Measurements from ENCODE around the gene TBC1D28.
"Not testable (repeated sequence)": the region's sequence is repeated elsewhere in the genome, so short reads cannot be mapped to it uniquely, and the experiment has no call there.

Gene TBC1D28

DNA sequence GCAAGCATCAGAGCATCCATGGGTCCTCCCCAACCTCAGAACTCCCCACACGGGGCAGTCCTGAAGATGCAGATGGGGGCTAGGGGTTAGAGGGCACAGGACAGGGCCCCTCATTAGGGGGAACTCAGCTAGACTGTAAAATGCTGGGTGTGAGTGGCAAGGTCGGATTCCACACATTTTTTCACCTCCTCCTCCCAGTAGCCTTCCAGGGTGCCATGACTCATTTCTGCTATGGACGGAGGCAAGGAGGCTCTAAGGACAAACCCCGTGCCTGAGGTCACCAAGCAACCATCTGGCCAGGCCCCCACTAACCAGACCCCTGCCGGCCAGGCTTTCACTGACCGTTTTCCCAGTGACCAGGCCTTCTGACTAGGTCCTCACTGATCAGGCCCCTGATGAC lies 1.1 kb downstream of the TBC1D28 start:
- H3K9me3 ChIP-seq (ENCODE audit: control insufficient read depth, low read length); H3K4me3 ChIP-seq (ENCODE audit: low read length); H3K27me3 ChIP-seq (replicated peaks; ENCODE audit: control insufficient read depth, insufficient read depth, low read length); H3K4me1 ChIP-seq (ENCODE audit: control insufficient read depth, insufficient read depth, low read length); H3K36me3 ChIP-seq (ENCODE audit: control insufficient read depth, insufficient read depth, low read length, severe bottlenecking); H3K9ac ChIP-seq (ENCODE audit: low read length); DNase-seq (ENCODE audit: low read depth): not testable (repeated sequence)

DNA sequence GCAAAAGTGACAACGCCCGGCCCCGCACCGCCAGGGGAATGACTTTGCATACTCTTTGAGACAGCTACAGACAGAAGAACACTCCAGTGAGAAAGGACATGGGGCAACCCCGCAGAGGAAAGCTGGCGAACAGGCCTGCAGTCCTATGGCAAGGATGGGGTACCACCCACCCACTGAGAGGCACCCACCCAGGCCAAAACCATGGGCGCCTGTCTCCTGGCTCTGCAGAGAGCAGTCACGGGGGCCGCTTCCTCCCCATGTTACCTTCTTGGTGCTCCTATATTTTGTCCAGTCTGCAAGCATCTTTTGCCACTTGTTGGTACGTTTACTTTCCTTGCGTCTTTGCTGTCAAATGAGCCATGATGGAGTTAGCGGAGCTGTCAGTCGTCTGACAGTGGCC lies 5.8 kb downstream of the TBC1D28 start:
- H3K9ac ChIP-seq (ENCODE audit: low read length); H3K4me3 ChIP-seq (ENCODE audit: low read length); H3K4me1 ChIP-seq (ENCODE audit: control insufficient read depth, insufficient read depth, low read length); H3K9me3 ChIP-seq (ENCODE audit: control insufficient read depth, low read length); DNase-seq (ENCODE audit: low read depth); H3K27me3 ChIP-seq (replicated peaks; ENCODE audit: control insufficient read depth, insufficient read depth, low read length); H3K36me3 ChIP-seq (ENCODE audit: control insufficient read depth, insufficient read depth, low read length, severe bottlenecking): not testable (repeated sequence)

DNA sequence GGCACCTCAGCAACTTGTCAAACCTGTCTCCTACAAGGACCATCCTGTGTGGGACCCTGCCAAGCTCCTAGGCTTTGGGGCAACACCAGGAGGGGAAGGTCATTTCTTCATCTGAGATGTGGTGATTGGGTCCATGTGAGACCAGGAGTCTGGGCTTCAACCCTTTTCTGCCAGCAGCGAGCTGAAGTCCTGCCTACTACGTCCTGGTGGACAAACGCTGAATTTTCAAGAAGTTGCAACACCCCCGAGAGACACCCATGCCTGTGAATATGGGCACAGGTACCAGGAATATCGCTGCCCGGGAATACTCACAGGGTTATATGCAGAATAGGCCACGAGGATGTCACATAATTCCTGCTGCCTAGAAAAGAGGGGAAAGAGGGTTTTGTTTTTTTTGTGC lies 8.0 kb downstream of the TBC1D28 start:
- not testable (repeated sequence) for DNase-seq (ENCODE audit: low read depth); H3K4me1 ChIP-seq (ENCODE audit: control insufficient read depth, insufficient read depth, low read length)

DNA sequence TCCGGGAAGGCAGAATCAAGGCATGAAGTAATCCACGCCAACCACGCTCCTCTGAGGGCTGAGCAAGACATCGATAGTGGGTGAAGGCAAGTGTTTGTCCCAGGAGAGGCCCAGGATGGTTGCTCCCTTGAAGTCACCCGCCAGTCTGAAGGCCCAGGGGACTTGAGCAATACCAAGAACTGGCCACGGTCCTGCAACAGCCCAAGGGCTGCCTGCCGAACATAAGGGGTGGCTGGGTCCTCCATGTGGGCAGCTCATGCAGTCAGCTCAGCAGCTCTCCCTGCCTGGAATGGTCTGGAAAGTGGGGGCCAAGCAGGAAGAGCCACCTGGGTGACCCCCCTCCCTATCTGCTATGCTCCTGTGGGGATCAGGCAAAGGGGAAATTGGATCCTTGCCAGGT lies 8.4 kb downstream of the TBC1D28 start:
- H3K9me3 ChIP-seq (ENCODE audit: control insufficient read depth, low read length); DNase-seq (ENCODE audit: low read depth); H3K27me3 ChIP-seq (replicated peaks; ENCODE audit: control insufficient read depth, insufficient read depth, low read length): not testable (repeated sequence)

More for the DNA sequence above, 8.0 kb downstream of the TBC1D28 start:
- H3K4me3 ChIP-seq (ENCODE audit: low read length); H3K9ac ChIP-seq (ENCODE audit: low read length); H3K9me3 ChIP-seq (ENCODE audit: control insufficient read depth, low read length); H3K36me3 ChIP-seq (ENCODE audit: control insufficient read depth, insufficient read depth, low read length, severe bottlenecking); H3K27me3 ChIP-seq (replicated peaks; ENCODE audit: control insufficient read depth, insufficient read depth, low read length): not testable (repeated sequence)

DNA sequence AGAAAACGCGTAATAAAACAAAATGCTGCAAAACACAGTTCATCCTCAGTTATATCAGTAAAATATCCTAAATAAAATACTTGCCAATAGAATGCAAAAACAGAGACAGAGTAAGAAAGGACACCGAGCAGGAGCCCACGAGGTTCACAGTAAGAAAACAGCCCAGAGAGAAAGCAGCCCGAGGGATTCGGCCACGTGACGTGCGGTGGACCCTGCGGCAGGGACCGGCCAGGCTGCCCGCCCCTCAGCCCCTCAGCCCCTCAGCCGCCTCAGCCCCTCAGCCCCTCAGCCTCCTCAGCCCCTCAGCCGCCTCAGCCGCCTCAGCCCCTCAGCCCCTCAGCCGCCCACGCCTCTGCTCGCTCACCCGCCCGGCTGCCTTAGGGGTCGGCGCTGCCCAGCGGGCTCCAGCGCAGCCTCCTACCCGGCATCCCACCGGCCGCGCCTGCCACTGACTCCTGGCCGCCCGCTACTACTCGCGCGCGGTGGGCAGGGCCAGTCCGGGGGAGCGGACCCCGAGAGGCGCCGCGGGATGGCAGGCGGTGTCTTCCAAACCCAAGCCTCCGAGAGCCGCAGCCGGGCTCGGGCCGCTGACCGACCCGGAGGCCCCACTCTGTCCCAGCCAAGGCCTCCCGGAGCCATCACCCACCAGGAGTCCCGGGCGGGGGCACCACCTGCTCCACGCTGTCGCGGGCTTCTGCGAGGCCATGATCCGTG lies 9.5 kb downstream of the TBC1D28 start:
- H3K9ac ChIP-seq (ENCODE audit: low read length); H3K36me3 ChIP-seq (ENCODE audit: control insufficient read depth, insufficient read depth, low read length, severe bottlenecking); H3K27me3 ChIP-seq (replicated peaks; ENCODE audit: control insufficient read depth, insufficient read depth, low read length); DNase-seq (ENCODE audit: low read depth); H3K9me3 ChIP-seq (ENCODE audit: control insufficient read depth, low read length); H3K4me3 ChIP-seq (ENCODE audit: low read length); H3K4me1 ChIP-seq (ENCODE audit: control insufficient read depth, insufficient read depth, low read length): not testable (repeated sequence)

More for the DNA sequence above, 8.4 kb downstream of the TBC1D28 start:
- not testable (repeated sequence) for H3K4me1 ChIP-seq (ENCODE audit: control insufficient read depth, insufficient read depth, low read length); H3K36me3 ChIP-seq (ENCODE audit: control insufficient read depth, insufficient read depth, low read length, severe bottlenecking); H3K9ac ChIP-seq (ENCODE audit: low read length); H3K4me3 ChIP-seq (ENCODE audit: low read length)

DNA sequence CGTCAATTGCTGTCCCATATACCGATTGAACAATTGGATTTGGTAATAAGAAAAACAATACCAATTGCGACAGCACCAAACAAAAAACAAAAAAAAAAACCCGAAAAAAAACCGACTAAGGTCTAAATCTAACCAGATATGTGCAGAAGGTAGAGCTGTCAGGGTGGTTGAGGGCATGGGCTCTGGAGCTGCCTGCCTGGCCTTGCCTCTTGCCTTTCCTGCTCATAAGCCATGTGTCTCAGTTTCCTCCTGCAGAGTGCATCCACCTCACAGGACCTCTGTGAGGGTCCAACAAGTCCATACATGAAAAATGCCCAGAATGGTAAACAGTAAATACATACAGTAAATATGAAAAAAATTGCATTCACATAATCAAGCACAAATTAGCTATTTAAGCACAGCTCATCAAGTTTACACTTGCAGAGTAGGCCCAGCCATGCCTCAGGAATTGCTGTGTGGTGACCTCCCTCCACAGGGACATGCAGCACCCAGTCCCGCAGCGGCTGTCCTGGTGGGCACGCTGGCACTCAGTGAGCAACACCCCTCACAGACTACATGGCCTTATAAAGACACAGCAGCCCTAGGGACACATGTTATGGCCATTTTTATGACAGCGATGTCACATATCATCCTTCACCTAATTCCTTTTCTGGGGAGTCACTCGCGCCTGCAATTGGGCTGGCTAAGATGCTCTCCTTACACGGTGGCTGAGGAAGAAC lies 17.9 kb downstream of the TBC1D28 start:
- peak overlapping the region; percentile 47 for H3K4me3 ChIP-seq (ENCODE audit: low read length)
- H3K4me1 ChIP-seq (ENCODE audit: control insufficient read depth, insufficient read depth, low read length), result no peaks in the 10 kb centered on the region
- H3K27me3 ChIP-seq (replicated peaks; ENCODE audit: control insufficient read depth, insufficient read depth, low read length), result no peaks in the 10 kb centered on the region
- H3K9ac ChIP-seq (ENCODE audit: low read length), result peak overlapping the region; percentile 40
- no peaks in the 10 kb centered on the region for H3K36me3 ChIP-seq (ENCODE audit: control insufficient read depth, insufficient read depth, low read length, severe bottlenecking)
- no peaks in the 10 kb centered on the region for H3K9me3 ChIP-seq (ENCODE audit: control insufficient read depth, low read length)
- DNase-seq (ENCODE audit: low read depth), result no peak

DNA sequence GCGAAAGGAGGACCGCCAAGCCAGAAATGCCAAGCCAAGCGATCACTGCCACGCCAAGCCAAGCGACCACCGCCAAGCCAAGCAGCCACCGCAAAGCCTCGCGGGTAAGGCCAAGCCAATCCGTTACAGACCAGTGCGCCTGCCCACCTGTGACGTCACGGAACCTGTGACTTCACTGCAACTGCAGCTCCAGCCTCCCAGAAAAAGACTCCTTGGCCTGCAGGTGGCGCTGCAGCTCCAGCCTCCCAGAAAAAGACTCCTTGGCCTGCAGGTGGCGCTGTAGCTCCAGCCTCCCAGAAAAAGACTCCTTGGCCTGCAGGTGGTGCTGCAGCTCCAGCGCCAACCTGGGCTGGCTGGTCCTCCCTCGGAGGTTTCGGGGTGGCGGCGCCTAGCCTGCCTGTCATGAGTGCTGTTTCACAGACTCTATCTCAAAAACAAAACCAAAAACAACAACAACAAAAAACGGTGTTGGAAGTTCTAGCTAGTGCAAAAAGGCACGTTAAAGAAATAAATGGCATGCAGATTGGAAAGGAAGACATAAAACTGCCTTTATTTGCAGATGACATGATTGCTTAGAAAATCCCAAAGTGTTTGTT lies 18.6 kb downstream of the TBC1D28 start:
- DNase-seq (ENCODE audit: low read depth), result peak; percentile 54
- H3K9ac ChIP-seq (ENCODE audit: low read length), result peak overlapping the region; percentile 74
- not testable (repeated sequence) for H3K27me3 ChIP-seq (replicated peaks; ENCODE audit: control insufficient read depth, insufficient read depth, low read length); H3K9me3 ChIP-seq (ENCODE audit: control insufficient read depth, low read length); H3K4me1 ChIP-seq (ENCODE audit: control insufficient read depth, insufficient read depth, low read length); H3K36me3 ChIP-seq (ENCODE audit: control insufficient read depth, insufficient read depth, low read length, severe bottlenecking)
- peak overlapping the region; percentile 75 for H3K4me3 ChIP-seq (ENCODE audit: low read length)

DNA sequence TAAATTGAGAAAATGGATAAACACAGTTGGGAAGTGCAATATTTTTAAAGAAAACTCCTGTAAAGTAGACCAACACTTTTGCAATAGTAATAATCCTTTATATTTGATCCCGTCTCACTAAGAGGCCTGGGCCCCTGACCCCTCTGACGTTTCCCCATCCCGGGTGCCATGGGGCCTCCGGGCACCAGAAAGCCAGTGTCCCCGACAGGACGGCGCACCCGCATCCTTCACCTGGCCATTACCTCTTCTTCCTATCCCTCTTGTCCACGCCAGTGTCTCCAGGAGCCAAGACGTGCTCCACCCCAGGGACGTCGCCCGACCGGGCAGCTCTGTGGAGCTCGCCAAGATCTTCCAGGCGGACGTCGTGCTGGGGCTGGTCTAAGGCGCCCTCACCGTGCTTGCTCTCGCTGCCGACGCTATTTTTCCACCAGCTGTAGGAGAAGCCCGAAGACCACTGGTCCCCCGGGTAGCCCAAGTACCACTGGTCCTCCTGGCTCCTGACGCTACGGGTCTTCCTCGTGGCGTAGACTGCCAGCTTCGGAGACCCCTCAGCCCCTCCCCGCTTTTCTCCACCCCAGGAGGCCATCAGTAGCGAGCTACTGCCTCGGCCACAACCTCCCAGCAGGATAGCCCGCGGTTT lies 19.2 kb downstream of the TBC1D28 start:
- H3K36me3 ChIP-seq (ENCODE audit: control insufficient read depth, insufficient read depth, low read length, severe bottlenecking); DNase-seq (ENCODE audit: low read depth); H3K9me3 ChIP-seq (ENCODE audit: control insufficient read depth, low read length); H3K4me1 ChIP-seq (ENCODE audit: control insufficient read depth, insufficient read depth, low read length); H3K27me3 ChIP-seq (replicated peaks; ENCODE audit: control insufficient read depth, insufficient read depth, low read length): not testable (repeated sequence)
- H3K9ac ChIP-seq (ENCODE audit: low read length), result peak overlapping the region; percentile 74
- H3K4me3 ChIP-seq (ENCODE audit: low read length), result peak overlapping the region; percentile 75

DNA sequence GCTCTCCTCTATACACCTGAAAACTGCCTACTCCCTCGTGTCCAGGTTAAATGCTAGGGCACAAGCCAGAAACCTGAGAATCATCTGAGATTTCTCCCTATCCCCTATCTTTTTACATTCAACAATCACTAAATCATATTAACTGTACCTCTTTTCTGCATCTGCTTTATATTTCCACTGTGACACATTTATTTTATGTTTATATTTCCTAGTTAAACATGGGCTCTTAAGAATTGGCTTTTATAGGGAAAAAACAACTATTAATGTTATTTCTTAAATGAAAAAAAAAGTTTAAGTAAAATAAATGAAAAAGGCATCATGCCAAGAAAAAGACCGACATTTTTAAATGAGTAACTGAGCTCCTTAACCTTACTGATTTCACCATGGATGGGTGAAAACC lies 26.6 kb downstream of the TBC1D28 start:
- H3K4me3 ChIP-seq (ENCODE audit: low read length); H3K4me1 ChIP-seq (ENCODE audit: control insufficient read depth, insufficient read depth, low read length); H3K36me3 ChIP-seq (ENCODE audit: control insufficient read depth, insufficient read depth, low read length, severe bottlenecking); H3K9me3 ChIP-seq (ENCODE audit: control insufficient read depth, low read length); DNase-seq (ENCODE audit: low read depth); H3K27me3 ChIP-seq (replicated peaks; ENCODE audit: control insufficient read depth, insufficient read depth, low read length); H3K9ac ChIP-seq (ENCODE audit: low read length): not testable (repeated sequence)

DNA sequence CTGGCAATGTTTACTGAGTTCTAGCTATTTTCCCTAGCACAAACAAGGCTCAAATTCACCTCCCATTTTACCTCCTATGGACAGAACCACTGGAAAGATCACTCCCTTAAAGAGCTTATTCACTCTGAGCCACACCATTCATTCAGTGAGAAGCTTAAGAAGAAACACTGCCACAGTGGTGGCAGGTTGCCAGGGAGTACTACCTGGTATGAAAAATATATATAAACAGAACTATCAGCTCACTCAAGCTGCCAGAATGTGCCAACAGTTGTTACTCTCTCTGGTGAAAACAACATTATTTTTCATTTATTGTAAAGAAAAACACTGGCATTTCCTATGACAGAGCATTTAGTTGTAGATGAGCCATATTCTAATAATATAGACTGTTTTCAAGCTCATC lies 31.2 kb downstream of the TBC1D28 start:
- H3K36me3 ChIP-seq (ENCODE audit: control insufficient read depth, insufficient read depth, low read length, severe bottlenecking); H3K9ac ChIP-seq (ENCODE audit: low read length); H3K4me3 ChIP-seq (ENCODE audit: low read length); H3K27me3 ChIP-seq (replicated peaks; ENCODE audit: control insufficient read depth, insufficient read depth, low read length); H3K9me3 ChIP-seq (ENCODE audit: control insufficient read depth, low read length); H3K4me1 ChIP-seq (ENCODE audit: control insufficient read depth, insufficient read depth, low read length); DNase-seq (ENCODE audit: low read depth): not testable (repeated sequence)

DNA sequence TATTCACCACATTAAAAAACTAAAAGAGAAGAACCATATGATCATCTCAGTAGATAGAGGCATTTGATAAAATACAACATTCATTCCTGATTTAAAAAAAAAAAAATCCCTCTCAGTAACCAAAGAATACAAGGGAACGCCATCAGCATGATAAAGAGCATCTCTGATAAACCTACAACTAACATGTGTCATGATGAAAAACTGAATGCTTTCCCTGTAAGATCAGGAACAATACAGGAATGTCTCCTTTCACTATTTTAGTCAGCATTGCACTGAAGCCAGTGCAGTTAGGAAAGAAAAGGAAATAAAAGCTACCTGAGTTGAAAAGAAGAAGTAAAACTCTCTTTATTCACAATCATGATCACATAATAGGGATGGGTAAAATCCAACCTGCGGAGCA lies 51.1 kb downstream of the TBC1D28 start:
- H3K4me3 ChIP-seq (ENCODE audit: low read length); DNase-seq (ENCODE audit: low read depth); H3K9me3 ChIP-seq (ENCODE audit: control insufficient read depth, low read length); H3K4me1 ChIP-seq (ENCODE audit: control insufficient read depth, insufficient read depth, low read length); H3K27me3 ChIP-seq (replicated peaks; ENCODE audit: control insufficient read depth, insufficient read depth, low read length); H3K36me3 ChIP-seq (ENCODE audit: control insufficient read depth, insufficient read depth, low read length, severe bottlenecking); H3K9ac ChIP-seq (ENCODE audit: low read length): not testable (repeated sequence)

Measured in adipocyte (in vitro differentiated cells).